HuH-7 (cell line): Measurements from ENCODE around the gene C9orf43.
"Not testable (repeated sequence)": the region's sequence is repeated elsewhere in the genome, so short reads cannot be mapped to it uniquely, and the experiment has no call there.

ENCODE experiments used
- DNase-seq: peaks from one replicate; pipeline ENCODE4 v3.0.0; 2011; ENCODE audit warnings: low spot score

C9orf43 gene

GRCh38 chr9:113381441-113381840, 29.1 kb upstream of the C9orf43 start:
- not testable (repeated sequence) for DNase-seq

GRCh38 chr9:113381909-113382411, 28.6 kb upstream of the C9orf43 start:
- DNase-seq: no peak

- no peak for DNase-seq
Measured at GRCh38 chr9:113386571-113387393, 23.8 kb upstream of the C9orf43 start.

GRCh38 chr9:113387560-113388230, 22.9 kb upstream of the C9orf43 start:
- peak; percentile 87 for DNase-seq

GRCh38 chr9:113388833-113389232, 21.7 kb upstream of the C9orf43 start:
- DNase-seq: no peak

GRCh38 chr9:113389451-113389850, 21.1 kb upstream of the C9orf43 start:
- DNase-seq: no peak

- DNase-seq: no peak
Measured at GRCh38 chr9:113390192-113390960, 20.2 kb upstream of the C9orf43 start.

- no peak for DNase-seq
Measured at GRCh38 chr9:113391917-113392316, 18.6 kb upstream of the C9orf43 start.

- DNase-seq: no peak
Measured at GRCh38 chr9:113393281-113393680, 17.3 kb upstream of the C9orf43 start.

GRCh38 chr9:113395000-113395861, 15.3 kb upstream of the C9orf43 start:
- DNase-seq: no peak

GRCh38 chr9:113397203-113397631, 13.3 kb upstream of the C9orf43 start:
- DNase-seq: no peak

- no peak for DNase-seq
Measured at GRCh38 chr9:113398796-113399195, 11.8 kb upstream of the C9orf43 start.

GRCh38 chr9:113399646-113400200, 10.8 kb upstream of the C9orf43 start:
- no peak for DNase-seq

- DNase-seq: peak; percentile 96
Measured at GRCh38 chr9:113401027-113401792, 9.3 kb upstream of the C9orf43 start, which contains the start of gene ALAD. Gene ALAD (minus strand): TSS chr9:113401284. CDS start chr9:113393559, 7,725 bp downstream.

- DNase-seq: no peak
Measured at GRCh38 chr9:113403646-113404045, 6.9 kb upstream of the C9orf43 start.

GRCh38 chr9:113406353-113406752, 4.2 kb upstream of the C9orf43 start:
- not testable (repeated sequence) for DNase-seq

GRCh38 chr9:113406873-113407511, 3.6 kb upstream of the C9orf43 start:
- DNase-seq: peak; percentile 60

GRCh38 chr9:113409481-113409880, 1.1 kb upstream of the C9orf43 start:
- DNase-seq: no peak

GRCh38 chr9:113409883-113410206, 702 bp upstream of the C9orf43 start:
- DNase-seq: no peak
